GM19372 (cell line): ENCODE measurements around the gene CMTR2.

Experiments used
- ATAC-seq: cut with Tn5 transposase; IDR thresholded peaks from one replicate; pipeline ENCODE4 v1.9.1; 2021; ENCODE audit warnings: mild to moderate bottlenecking, low read depth, moderate library complexity; ENCODE audit not compliant: unreplicated experiment

Gene CMTR2

DNA sequence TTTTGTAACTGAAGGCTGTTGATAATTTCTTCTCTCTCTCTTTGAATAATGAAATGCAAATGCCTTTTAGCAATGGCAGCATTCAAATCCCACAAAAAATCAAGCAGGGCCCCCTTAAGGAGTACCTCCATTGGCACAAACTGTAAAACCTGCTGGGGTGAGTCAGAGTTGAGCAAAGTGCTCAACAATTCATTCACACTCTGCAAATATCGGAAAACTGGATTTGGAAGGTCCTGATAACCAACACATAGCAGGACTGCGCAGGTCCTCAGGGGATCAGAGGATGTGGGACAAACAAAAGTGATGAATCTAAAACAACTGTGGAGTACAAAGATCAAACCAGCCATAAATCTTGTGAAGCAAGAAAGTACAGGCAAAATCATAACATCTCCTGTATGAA lies 5.6 kb downstream of the CMTR2 start:
- ATAC-seq = no peak

DNA sequence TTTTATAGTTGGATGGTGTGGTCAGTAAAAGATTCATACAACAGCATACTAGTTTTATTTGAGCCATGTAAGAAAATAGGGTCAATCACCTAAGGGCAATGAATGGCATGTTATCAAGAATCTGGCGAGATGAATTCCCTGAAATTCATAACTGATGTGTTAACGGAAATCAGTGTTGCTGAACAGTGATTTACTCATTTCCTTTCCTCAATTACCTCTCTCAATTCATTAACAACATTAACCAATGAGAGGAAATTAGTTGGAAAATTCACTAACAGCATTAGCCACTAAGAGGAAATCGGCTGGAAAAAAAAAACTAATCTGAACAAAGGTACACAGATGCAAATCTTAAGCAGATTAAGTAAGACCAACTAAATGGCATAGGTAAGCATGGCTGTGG lies 6.3 kb downstream of the CMTR2 start:
- no peak for ATAC-seq

DNA sequence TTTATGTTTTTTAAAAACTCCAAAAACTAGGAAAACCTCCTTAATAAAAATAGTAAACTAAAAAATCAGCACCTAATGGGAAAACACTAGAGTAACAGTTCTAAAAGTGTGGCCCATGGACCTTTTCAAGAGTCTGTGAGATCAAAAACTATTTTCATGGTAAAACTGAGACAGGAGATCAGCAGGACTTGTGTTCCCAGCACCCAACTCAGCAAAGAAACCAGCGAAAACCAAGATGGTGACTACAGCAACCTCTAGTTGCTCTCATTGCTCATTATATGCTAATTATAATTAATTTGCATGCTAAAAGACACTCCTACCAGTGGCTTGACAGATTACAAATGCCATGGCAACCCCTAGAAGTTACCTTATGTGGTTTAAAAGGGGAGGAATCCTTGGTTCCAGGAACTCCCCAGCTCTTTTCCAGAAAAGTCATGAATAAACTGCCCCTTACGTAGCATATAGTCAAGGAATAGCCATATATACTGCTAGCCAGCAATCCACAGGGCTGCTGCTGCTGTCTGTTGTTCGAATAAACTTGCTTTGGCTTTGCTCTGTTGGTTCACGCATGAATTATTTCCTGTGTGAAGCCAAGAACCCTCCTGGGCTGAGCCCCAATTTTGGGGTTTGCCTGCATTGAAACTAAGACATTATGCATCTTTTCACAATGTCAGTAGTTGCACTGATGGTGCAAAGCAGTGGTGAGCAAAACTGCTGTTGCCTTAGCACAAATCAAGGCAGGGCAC lies 12.4 kb downstream of the CMTR2 start:
- no peak for ATAC-seq

DNA sequence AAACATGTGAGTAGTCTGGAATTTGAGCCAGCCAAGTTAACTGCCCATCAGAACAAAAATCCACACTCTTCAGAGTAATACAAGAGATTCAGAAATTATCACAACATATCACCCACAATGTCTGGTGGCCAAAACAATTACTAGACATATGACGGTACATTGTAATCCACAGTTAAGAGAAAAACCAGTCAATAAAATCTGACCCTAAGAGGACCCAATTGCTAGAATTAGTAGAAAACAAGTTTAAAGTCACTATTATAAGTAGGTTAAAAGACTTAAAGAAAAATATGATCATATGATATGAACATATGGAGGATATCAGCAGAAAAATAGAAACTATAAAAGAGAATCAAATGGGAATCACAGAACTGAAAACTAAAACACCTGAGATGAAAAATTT lies 15.8 kb downstream of the CMTR2 start:
- no peak for ATAC-seq

GRCh38 chr16:71264299-71264698 lies 24.9 kb downstream of the CMTR2 start:
- no peak for ATAC-seq

- ATAC-seq = no peak
Observed at GRCh38 chr16:71263582-71263981, 25.6 kb downstream of the CMTR2 start.

DNA sequence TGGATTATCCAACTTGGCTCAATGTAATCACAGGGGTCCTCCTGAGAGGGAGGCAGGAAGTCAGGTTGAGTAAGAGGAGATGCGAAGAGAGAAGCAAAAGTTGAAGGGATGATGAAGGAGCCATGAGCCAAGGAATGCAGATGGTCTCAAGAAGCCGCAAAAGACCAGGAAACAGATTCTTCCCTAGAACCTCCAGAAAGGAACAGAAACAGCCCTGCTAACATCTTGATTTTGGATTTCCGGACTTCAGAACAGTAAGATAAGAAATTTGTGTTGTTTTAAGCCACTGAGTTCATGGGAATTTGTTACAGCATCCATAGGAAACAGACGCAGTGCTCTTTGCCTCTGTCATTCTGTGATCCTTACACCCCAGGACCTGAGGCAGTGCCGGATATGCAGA lies 26.8 kb downstream of the CMTR2 start:
- no peak for ATAC-seq

DNA sequence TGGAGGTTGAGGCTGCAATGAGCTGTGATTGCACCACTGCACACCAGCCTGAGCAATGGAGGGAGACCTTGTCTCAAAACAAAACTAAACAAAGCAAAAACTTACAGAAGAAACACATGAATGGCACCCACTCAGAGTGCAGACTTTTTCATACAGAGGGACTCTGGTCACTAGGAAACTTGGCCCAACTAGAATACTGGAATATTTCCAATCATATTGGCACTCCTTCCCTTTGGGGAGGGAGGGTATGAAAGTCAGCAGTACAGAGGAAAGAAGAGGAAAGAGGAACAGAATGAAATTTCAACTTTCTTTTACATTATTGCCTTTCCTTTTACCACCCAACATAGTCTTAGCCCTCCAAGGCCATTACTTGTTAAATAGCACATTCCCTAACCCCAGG lies 28.2 kb downstream of the CMTR2 start:
- no peak for ATAC-seq

- ATAC-seq = no peak
Observed at GRCh38 chr16:71259086-71259485, 30.1 kb downstream of the CMTR2 start.

DNA sequence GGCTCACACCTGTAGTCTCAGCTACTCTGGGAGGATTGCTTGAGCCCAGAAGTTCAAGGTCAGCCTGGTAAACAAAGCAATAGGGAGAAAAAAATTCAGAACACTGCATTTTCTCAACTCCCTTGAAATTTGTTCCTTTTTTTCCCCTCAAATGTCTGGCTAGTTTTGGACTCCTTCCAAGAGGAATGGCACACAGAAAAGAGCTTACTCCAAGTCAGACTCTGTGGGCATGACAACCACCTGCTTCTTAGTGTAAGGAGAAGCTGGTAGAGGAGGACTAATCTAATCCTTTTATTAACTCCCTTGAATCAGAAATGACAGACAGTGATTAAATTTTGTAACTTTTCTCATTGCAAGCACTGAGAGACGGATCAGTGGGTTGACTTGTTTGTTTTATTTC lies 30.8 kb downstream of the CMTR2 start:
- no peak for ATAC-seq

DNA sequence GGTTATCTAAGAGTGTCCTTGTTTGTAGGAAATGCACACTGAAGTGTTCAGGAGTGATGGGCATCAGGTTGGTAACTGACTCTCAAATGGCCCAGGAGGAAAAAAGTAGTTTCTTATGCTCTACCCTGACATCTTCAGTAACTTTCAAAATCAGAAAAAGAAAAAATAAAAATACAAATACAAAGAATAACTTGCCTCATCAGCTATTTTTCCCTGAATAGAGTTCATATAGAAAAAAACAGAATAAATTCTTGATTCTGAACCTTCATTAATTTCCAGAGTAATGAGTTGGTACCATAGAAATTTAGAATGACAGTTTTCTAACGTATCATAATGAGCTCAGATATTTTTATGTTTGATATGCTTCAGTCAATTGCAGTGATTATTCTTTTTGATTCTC lies 31.4 kb downstream of the CMTR2 start:
- no peak for ATAC-seq

GRCh38 chr16:71255721-71256120 lies 33.5 kb downstream of the CMTR2 start:
- ATAC-seq = no peak

DNA sequence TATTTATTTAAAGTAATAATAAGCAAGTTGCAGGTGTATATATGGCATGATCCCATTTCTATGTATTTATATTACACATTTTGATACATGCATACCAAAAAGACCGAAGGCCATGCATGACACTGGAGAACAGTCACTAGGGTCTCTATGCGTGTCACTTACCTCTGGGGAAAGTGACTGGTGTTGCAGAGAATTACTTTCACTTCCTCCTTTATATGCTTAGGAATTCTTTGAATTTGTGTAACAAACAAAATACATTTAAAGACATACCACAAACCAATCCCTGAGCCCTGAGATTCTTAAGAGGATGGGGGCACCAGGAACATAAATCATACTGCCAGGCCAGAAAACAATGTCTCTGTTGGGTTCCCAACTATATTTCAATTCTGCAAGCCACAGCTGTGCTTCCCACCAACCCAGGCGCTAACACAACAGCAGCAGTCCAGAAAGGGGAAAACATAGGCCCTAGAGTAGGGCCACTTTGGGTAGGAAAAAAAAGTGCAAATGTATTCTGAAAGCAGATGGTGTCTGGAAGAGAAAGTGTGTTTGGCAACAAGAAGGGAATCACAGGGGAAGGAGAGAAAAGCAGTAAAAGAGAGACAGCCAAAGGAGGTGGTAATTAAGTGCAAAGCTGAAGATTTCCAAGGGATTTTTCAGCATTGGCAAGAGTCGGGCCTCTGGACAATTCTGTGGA lies 34.2 kb downstream of the CMTR2 start:
- ATAC-seq = no peak

DNA sequence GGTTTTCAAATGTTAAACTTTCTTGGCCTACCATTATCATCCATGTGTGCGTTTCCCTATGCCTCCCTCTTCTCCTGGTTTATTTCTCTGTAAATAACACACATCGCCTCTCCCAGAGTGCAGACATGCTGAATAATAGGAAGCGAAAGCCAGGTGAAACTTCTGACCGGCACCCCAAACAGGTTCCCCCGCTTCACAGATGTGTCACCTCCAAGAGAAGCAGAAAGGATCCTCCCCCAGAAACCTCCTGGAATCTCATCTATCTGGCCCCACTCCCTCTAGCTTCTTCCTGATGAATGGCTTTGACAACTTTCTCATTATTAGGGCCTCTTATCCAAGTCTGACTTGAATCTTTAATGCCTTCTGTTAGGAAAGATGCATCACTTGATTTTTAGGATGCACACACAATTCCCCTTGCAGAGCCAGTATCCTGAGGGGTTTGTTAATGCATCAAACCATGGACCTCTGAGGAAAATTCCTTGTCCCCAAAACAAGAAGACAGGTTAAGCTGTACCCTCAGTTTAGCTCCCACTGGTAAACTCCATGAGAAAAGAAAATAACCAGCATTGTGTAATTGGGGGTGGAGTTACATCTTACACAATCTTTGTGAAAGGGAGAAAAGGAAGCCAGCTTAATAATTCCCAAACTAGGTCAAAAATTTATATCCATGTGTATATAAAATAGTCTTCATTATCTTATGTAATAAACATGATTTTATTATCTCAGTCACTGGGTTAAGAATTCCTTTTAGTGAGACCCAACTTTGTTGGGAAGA lies 38.6 kb downstream of the CMTR2 start:
- no peak for ATAC-seq

- no peak for ATAC-seq
Observed at GRCh38 chr16:71249399-71249798, 39.8 kb downstream of the CMTR2 start.

- ATAC-seq = no peak
Observed at GRCh38 chr16:71247478-71247877, 41.7 kb downstream of the CMTR2 start.

DNA sequence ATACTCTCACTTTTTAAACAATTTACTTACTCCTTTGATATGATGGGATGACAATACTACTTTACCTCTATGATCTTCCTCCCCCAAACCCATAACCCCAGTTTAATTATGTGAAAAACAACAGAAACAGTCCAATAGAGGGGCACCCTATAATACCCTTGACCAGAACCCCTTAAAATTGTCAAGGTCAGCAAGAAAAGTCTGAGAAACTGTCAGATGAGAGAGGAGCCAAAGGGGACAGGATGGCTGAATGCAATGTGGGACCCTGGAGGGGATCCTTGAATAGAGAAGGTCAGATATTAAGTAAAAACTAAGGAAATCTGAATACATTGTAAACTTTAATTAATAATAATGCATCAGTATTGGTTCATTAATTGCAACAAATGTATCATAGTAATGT lies 42.9 kb downstream of the CMTR2 start:
- no peak for ATAC-seq

- ATAC-seq = no peak
Observed at GRCh38 chr16:71244521-71244920, 44.7 kb downstream of the CMTR2 start.

- no peak for ATAC-seq
Observed at GRCh38 chr16:71242601-71243000, 46.6 kb downstream of the CMTR2 start.

GRCh38 chr16:71242036-71242435 lies 47.2 kb downstream of the CMTR2 start:
- ATAC-seq = no peak
